Adipose tissue (tissue), 3 donors: ENCODE results near the gene CDH5. TPM values are rescaled to one million over a fixed set of nuclear protein-coding genes. Genes with fewer than 3 reads are reported as not detected.

Experiments used
- H3K27ac ChIP-seq: one replicate; pipeline ENCODE4 v1.5.1; 2013; ENCODE audit warnings: low read depth, low read length
- WGBS, 3 donors: extraction: QIAGEN DNeasy Blood & Tissue Kit; methylation state at CpG; one replicate each; pipeline ENCODE4 v1.1.7; 2013; 5-methylcytosine and 5-hydroxymethylcytosine counted together
- polyA plus RNA-seq, 3 donors: library from polyadenylated mRNA; stranded (reverse); fragments of 200-250 nt; gene quantifications; one replicate each; pipeline ENCODE4 v1.2.3, GENCODE V29; 2013
- donor health status: healthy with polysubstance abuse.
- donor health status: Bipolar disorder and iron deficiency.
- donor health status: healthy.

The CDH5 gene
- polyA plus RNA-seq, 3 donors = 10.3 to 82.7 (median 54.0) TPM

DNA sequence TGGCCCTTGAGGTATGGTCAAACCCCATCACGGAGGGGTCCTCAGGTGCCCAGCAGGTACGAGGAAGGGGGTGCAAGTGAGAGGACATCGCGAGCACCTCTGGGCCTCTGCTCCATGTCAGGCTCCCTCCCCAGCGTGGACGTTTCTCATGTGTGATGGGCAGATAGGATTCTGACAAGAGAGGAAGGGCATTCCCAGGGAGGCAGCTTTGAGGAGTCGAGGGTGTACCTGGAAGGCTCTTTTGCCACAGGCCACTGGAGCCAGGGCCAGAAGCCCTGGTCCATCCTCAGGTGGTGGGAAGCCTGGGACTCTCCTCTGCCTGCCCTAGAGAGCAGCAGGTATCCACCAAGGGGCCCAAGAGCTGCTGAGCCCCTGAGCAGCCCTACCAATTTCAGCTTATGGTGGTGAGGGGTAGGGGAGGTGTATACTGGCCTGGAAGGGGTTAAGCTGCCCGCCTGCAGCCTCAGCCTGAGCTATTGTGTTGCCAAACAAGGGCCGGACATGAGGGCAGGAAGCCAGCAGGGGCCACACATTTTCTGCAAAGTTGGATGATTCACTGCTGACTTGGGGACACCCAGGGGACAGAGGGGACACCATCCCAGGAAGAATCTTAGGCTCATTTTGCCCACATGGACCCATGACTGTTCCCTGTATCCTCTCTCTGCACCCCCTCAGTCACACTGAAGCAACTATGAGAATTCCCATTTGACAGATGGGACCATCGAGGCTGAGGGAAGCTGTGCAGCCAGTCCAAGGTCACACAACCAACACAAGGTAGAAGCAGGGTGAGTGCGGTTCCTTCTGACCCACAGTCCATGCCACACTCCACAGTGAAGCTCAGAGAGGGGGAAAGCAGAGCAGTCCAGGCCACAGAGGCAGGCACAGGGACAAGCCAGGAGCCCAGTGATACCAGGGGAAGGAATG lies 1.7 kb downstream of the CDH5 start:
- H3K27ac ChIP-seq = no peak overlapping the region
- WGBS, 3 donors = 60 to 67% (median 64%) methylated on average over 11 of the region's 11 CpGs

DNA sequence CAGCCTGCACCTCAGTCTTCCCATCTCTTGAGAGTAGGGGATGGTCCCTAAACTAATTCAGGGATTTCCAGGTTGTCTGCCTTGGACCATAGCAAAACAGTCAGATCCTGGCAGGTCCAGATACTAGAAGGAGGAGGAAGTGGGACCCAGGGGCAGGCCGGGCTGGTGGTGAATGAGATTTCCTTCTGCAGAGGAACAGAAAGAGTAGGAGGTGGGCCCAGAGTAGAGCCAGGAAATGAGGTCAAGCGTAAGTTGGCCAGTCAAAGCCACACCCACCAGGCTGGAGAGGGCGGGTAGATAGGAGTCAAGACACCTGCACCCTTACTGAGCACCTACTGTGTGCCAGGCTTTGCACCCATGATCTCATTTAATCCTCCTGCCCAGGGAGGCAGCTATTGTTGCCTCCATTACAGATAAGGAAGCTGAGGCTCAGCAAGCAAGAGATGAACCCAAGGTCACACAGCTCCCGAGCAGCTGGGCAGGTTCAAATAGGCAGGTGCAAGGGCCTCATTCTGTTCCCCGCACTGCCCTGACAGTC lies 2.6 kb downstream of the CDH5 start:
- WGBS, 3 donors = 48 to 65% (median 54%) methylated on average over 5 of the region's 5 CpGs
- no peak overlapping the region for H3K27ac ChIP-seq

DNA sequence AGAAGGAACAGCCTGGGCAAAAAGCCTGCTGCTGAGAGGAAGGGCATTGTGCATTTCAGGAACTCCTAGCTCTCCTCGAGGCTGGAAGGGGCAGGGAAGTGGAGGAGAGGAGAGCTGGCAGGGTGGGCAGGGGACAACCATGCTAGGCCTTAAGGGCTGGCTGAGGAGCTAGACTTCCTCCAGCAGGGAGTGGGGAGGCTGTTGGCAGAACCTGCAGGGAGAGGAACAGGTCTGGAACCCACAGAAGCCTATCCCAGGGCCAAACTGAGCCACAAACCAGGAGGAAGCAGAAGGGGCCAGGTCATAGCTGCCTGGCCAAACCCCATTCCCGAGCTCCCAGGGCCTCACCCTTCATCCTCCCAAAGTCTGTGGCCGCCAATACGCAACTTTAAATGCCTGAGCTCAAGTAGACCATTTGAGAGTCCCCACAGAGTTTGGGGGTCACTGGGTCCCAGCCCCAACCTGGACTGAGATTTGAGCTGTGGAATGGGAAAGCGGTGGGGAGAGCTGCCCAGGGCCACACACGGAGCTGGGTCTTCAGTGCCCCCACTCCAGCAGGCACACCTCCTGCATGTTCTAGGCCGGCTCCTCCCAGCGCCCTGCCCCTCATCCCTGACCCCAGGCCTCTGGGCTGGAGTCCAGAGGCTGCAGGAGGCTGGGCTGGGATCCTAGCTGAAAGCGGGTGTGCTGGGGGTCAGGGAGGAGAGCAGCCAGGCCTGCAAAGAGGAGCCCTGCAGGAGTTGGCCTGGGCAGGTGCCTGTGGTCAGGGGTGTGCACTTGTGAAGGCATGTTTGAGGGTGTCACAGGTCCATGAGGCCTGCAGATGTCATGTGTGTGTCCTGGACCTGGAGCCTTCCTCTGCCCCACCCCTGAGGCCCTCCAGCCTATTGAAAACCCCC lies 4.5 kb downstream of the CDH5 start:
- H3K27ac ChIP-seq = no peak overlapping the region
- WGBS, 3 donors = 57 to 81% (median 62%) methylated on average over 9 of the region's 9 CpGs

DNA sequence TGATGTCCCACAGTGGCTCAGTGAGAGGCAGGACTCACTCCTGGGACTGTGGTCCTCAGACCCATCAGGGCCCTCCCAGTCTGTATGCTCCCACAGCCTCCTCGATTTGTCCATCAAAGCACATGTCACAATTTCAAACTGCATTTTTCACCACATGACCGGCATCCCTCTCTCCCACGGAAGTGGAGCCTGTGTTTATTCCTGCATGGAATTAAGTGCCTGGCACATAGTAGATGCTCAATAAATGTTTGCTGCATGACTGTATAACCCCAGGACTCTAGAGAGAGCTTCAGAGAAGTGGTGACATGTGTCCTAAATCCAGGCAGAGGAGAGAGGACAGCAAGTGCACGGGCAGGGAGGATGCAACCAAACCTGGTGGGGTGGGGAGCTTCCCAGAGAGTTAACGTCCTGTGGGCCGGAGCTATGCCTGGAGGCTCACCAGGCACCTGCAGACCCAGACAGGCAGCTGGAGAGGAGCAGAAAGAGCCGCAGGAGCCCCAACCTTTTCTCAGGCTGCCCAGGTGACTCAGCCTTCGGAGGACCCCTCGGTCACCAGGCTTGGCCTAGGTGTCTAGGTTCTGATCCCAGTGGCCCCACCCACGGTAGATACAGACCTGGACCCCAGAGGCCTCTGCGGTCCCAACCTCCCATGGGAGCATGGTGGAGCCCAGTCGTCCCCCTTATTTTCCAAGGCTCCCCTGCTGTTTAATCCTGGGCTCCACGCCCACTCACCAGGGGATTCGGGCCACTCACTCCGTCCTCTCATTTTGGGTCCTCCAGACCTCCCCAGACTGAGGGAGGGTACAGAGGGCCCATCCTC lies 5.8 kb downstream of the CDH5 start:
- no peak overlapping the region for H3K27ac ChIP-seq
- 77 to 82% (median 82%) methylated on average over 13 to 15 of the region's 15 CpGs for WGBS, 3 donors

DNA sequence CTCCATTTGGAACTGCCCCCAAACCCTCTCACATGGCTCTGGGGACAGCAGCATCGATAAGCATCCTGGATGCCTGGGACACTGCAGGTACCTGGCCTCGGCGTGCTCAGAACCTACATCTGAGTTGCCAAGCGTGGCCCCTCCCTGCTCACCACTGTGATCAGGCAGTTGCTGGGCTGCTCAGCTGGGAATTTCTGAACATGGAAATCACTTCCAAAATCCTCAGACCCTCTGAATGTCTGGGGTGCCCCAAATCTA lies 6.3 kb downstream of the CDH5 start:
- WGBS, 3 donors = 80 to 85% (median 85%) methylated on average over 4 of the region's 4 CpGs
- no peak overlapping the region for H3K27ac ChIP-seq

DNA sequence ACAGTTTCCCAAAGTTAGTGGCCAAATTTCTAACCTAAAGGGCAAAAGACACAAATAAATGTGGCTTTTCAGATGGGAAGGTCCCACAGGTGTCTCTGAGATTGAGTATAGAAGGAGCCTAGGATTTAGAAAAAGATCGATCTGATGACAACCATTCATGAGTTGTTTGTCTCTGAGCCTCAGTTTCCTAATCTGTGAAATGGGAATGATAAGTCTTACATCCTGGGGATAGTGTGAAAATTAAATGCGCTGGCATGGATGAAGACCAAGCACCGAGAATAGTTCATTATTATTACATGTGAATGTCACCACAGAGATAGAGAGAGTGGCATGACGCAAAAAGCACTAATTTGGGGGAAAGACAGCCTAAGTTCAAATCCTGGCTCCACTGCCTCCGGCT lies 7.2 kb downstream of the CDH5 start:
- WGBS, 3 donors = 85 to 90% (median 89%) methylated on average over 5 of the region's 5 CpGs
- no peak overlapping the region for H3K27ac ChIP-seq

DNA sequence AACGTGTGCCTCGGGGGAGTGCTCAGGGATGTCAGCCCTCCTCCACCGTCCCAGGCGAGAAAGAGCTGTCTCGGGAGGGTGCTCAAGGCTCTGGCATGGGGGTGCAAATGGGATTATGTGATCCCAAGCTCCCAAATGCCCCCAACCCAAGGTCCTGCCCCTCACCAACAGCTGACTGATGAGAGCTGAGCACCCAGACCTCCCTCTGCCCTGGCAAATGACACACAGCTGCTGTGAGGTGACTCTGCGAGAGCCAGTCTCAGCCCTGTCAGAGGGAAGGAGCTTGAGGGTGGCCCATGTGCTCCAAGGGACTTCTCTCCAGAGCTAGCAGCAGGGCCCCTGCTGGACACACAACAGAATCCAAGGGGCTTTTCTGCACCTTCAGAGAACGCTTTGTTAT lies 7.7 kb downstream of the CDH5 start:
- no peak overlapping the region for H3K27ac ChIP-seq
- WGBS, 3 donors = 64 to 88% (median 74%) methylated on average over 7 of the region's 7 CpGs

DNA sequence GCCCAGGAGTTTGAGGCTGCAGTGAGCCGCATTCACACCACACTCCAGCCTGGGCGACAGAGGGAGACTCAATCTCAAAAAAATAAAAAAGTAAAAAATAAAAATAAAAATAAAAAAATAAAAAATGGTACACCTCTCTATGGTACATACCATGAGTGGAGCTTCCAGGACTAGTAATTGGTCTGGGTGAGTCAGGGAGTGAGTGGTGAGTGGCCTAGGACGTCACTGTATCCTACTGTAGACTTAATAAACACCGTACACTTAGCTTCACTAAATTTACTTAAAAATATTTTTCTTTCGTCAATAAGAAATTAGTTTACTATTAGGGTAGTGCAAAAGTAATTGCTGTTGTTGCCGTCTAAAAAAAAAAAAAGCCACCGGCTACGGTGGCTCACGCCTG lies 9.0 kb downstream of the CDH5 start:
- H3K27ac ChIP-seq = no peak overlapping the region
- 74 to 87% (median 86%) methylated on average over 9 of the region's 9 CpGs for WGBS, 3 donors

DNA sequence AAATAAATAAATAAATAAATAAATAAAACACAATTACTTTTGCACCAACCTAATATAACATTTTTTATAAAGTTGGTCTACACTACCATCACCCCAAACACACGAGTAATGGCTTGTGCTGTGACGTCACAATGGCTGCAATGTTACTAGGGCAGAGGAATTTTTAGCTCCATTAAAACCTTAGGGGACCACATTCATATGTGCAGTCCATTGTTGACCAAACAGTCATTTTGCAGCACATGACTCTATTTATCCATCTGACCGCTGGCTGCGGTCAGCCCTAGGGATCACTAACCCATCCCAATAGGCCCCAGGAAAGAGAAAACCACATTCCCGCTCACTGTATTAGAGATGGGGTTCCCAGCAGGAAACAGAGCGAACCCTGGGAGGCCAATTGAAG lies 9.6 kb downstream of the CDH5 start:
- peak overlapping the region; percentile 61 for H3K27ac ChIP-seq
- WGBS, 3 donors = 69 to 82% (median 82%) methylated on average over 6 of the region's 6 CpGs

DNA sequence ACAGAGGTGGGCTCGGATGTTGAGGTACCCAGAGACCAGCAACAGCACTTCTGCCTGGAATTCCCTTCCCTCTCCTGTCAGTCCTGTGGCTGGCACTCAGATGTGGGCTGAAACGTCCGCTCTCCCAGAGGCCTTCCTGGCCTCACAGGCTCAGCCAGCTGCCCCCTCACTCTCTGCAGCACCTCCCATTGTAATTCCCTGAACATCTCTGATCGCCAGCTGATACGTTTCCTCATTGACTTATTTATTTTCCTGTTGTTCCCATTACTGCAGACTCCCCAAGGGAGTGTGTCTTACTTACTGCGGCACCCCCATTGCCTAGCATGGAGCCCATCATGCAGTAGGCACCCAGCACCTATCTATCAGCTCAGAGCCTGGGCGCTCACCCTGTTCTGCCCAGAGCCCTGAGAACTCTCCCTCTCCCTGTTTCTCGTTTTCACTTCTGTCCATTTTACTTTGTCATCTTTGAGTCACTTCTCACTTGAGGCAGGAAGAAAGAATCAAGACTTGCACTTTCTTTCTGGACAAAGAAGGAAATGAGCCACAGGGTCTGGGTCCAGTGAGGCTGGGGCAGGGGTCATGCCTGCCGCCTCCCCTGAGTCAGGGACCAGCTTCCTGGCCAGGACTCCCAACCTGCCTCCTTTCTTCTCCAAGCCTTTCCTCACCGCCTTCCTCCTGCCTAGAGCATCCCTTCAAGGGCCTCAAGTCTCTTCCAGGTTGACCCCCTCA lies 10.2 kb downstream of the CDH5 start:
- H3K27ac ChIP-seq = peak overlapping the region; percentile 61
- 73 to 81% (median 74%) methylated on average over 10 of the region's 10 CpGs for WGBS, 3 donors

DNA sequence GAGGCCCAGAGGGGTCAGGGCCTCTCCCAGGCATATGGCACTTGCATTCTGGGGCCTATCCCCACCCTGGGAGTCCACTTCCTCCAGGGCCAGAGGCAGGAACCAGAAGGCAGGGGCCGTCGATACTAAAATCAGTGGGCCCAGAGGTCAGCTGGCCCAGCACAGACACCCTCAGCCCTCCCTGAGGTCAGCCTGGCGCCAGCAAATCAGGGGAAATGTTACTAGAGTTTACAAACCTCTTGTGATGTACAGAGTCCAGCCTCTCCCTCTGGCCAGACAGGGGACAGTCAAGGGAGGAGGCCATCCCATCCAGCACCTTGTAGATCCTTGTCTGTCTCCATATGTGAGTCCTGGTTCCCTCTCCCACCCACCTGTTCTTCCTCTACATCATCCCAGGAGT lies 10.8 kb downstream of the CDH5 start:
- WGBS, 3 donors = 59 to 77% (median 74%) methylated on average over 3 of the region's 3 CpGs
- no peak overlapping the region for H3K27ac ChIP-seq

DNA sequence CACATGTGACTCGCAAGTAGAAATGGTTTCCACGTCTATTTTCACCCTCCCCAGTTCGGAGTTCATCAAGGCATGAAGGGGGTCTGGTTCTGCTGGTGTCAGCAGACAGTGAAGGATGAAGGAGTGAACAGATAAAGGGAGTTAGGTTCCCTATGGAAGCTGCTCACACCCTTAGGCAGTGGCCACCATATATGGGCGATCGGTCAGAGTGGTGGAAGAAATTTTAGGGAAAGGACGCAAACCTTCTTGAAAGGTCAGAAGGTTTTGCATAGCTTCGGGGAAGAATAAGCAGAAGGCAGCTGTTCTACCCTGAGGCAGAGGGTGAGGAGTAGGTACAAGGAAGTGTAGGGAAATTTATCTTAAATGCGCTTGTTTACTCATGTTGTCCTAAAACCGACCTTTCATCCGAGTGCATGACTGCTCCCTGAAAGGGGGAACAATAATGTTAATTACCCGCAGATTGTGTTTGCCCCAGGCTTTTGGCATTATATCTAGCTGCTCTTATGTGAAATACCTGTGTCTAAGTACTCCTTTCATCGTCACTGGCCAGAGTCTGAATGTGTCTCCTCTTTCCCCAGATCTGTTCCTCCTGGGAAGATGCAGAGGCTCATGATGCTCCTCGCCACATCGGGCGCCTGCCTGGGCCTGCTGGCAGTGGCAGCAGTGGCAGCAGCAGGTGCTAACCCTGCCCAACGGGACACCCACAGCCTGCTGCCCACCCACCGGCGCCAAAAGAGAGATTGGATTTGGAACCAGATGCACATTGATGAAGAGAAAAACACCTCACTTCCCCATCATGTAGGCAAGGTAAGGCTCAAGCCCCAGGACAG lies 12.5 kb downstream of the CDH5 start:
- 74 to 81% (median 78%) methylated on average over 18 of the region's 18 CpGs for WGBS, 3 donors
- no peak overlapping the region for H3K27ac ChIP-seq

DNA sequence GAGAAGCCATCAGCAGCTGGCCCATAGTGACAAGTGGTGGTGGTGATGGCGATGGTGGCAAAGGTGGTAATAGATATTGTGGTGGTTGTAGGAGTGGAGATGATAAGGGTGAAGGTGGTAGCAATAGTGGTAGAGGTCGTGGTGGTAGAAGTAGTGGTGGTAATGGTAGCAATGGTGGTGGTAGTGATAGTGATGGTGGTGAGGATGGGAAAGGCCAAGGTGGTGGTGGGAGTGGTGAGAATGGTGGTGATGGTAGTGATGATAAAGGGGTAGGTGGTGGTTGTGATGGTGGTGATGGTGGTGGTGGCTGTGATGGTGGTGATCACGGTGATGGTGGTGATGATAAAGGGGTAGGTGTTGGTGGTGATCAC lies 13.1 kb downstream of the CDH5 start:
- WGBS, 3 donors = 88 to 96% (median 93%) methylated on average over 3 of the region's 3 CpGs

DNA sequence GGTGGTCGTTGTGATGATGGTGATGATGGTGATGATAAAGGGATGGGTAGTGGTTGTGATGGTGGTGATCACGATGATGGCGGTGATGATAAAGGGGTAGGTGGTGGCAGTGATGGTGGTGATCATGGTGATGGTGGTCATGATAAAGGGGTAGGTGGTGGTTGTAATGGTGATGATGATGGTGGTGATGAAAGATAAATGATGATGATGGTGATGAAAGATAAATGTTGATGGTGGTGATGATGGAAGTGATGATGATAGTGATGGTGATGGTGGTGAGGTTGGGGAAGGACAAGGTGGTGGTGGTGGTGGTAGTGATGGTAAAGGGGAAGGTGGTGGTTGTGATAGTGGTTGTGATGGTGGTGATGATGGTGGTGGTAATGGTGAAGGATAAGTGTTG lies 13.9 kb downstream of the CDH5 start:
- H3K27ac ChIP-seq = no peak overlapping the region
- 50 to 74% (median 72%) methylated on average over 3 of the region's 3 CpGs for WGBS, 3 donors

More for the DNA sequence above, 13.1 kb downstream of the CDH5 start:
- H3K27ac ChIP-seq = no peak overlapping the region

DNA sequence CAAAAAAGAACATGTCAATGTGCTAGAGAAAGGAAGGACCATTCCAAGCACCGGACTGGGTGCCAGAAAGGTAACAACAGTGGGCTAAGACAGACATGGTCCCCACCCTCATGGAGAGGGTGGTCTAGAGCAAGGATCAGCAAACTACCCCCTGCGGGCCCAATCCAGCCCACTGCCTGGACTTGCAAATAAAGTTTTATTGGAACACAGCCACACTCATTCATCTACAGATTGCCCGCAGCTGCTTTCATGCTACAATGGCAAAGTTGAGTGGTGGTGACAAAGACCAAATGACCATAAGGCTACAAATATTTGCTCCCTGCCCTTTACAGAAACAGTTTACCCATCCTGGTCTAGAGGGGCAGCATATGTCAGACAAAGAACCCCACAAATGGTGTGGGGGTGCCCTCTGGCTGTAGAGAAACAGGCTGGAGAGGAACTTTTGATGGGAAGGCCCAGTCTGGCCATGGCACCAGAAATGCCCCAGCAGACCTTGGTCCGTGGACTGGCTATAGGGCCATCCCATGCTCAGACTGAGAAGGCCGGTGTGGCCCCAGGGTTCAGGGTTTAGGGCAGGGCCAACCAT lies 15.2 kb downstream of the CDH5 start:
- WGBS, 3 donors = 56 to 68% (median 66%) methylated on average over 5 of the region's 5 CpGs
- peak overlapping the region; percentile 22 for H3K27ac ChIP-seq

DNA sequence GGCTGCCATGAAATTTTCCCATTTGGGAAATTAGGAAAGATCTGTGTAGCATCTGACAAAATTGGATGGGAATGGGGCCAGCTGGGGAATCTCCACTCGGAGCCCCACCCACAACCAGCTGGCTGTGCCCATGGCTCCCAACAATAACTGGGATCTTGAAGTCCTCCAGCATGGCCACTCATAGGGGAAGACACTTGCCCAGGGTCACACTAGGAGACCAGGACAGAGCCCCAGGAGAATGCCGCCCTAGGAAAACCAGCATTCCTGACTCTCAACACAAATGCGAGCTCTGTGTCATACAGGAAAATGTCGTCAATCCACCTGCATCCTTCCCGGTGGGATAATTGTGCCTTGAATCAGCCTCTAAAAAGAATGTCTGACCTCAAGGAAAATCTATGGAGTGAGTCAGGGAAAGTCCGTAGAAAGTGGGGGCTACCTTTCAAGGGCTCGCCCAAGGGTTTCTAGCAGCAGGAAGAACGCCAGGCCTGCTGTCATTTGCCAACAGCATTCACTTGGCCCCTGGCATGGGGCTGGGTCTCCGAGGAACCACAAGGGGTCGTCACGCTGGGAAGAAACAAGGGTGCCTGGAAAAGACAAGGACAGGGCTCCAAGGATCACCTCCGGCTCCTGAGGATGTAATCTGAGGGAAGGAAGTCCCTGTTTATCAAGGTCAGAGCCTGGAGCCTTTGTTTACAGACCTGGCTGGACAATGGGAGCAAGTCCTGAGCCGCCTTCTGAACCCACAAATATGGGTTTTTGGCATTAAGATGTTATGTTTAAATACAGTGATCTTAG lies 15.9 kb downstream of the CDH5 start:
- H3K27ac ChIP-seq = peak overlapping the region; percentile 39
- 69 to 75% (median 71%) methylated on average over 13 of the region's 13 CpGs for WGBS, 3 donors
